Measurements from ENCODE around the gene GEN1.

Gene GEN1

DNA sequence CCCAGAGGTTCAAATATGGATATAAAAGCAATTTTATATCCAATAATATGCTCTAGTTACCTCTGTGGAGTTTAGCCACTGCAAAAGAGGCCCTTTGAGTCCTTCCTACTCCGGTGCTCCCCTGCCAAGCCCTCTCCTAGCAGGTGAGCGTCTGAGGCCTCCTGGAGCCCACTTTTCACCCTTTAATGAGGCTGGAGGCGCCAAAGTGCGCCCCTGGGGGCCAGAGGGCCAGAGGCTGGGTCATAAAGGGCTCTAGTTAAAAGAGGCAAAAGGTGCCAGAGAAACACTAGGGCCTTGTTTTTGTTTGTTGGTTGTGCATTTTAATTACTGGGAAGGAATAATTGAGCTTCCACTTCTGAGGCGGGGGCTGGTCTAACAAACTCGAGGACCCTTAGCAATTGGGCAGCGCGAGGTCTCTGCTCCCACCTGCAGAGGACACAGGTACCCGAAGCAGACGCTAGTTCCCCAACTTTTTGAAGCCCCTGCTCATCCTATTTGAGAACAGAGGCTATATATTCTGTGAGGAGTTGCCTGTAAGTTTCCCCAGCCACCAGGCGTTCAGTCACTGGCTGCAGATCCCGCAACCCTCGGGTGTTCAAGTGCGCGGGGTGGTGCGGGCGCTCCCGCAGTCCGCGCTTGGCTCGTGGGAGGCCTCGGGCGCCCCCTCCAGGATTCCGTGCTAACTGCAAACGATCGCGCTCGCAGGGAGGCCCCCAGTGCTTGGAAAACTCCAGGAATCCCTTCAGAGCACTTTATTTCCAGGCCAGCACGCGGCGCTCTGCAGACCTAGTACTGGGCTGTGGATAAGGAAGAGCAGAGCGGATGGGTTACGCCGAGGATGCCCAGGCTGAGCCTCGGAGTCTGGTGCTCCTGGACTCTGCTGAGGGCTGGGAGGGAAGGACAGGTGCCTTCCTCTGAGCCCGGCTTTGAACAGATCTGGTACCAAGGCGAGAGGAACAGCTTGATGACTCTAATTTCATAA lies 76.4 kb downstream of the GEN1 start:
- TF ChIP-seq, protein P1, sequence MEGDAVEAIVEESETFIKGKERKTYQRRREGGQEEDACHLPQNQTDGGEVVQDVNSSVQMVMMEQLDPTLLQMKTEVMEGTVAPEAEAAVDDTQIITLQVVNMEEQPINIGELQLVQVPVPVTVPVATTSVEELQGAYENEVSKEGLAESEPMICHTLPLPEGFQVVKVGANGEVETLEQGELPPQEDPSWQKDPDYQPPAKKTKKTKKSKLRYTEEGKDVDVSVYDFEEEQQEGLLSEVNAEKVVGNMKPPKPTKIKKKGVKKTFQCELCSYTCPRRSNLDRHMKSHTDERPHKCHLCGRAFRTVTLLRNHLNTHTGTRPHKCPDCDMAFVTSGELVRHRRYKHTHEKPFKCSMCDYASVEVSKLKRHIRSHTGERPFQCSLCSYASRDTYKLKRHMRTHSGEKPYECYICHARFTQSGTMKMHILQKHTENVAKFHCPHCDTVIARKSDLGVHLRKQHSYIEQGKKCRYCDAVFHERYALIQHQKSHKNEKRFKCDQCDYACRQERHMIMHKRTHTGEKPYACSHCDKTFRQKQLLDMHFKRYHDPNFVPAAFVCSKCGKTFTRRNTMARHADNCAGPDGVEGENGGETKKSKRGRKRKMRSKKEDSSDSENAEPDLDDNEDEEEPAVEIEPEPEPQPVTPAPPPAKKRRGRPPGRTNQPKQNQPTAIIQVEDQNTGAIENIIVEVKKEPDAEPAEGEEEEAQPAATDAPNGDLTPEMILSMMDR (conservative IDR thresholded peaks at IDR 0.05; ENCODE audit: control insufficient read depth, insufficient read depth, low read depth, low read length): peak; percentile 69
- DNase-seq (ENCODE audit: low read depth): peak; percentile 67
- H3K4me3 ChIP-seq (ENCODE audit: control insufficient read depth, low read depth, low read length): no peak overlapping the region

DNA sequence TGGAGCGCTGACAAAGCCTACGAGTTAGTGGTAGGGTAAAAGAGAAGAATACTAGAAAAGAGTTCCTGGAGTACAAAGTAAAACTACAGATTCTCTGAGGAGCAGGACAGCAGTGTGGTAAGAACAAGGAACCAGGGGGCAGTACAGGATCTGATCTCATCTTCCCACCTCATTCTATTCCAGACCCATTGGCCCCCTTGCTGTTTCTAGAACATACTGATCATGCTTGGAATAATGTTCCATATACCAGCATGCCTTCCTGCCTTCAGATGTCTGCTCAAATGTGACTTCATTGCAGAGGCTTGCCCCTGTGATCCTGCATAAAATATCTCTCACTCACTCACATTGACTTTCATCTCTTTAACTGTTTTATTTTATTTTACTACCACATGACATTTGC lies 81.6 kb downstream of the GEN1 start:
- H3K4me3 ChIP-seq (ENCODE audit: control insufficient read depth, low read depth, low read length): no peak overlapping the region
- TF ChIP-seq, protein P1 (conservative IDR thresholded peaks at IDR 0.05; ENCODE audit: control insufficient read depth, insufficient read depth, low read depth, low read length): no peak
- DNase-seq (ENCODE audit: low read depth): no peak

All from fibroblast of mammary gland (primary cell).